Measurements from ENCODE around the gene PRRG2.

The PRRG2 gene

DNA sequence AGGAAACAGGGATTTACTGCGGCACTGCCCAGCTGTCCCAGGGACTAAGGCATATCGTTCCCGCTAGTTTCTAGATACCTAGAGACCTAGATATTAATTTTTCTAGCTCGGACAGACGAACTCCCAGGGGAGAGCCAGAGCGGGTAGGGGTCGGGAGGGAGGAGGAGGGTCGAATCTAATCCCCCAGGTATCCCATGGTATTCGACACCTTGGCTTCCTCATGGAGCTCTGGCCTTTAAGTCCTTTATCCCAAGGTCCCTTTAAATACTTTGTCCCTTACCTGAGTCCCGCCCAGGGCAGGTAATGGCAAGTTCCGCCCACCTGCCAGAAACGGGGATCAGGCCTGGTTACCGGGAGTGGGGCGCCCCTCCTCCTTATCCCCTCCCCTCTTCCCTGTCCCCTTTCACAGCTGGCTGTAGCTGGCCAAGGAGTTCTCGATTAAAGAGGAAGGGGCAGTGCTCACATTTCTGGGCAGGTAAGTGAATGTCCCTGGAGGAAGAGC, at the start of gene PRRG2:
Gene PRRG2 (plus strand): TSS at position 310 of the 502 bp plus-strand sequence. CDS start 1,904 bp downstream, outside the sequence.
- peaks cover 3% of the 10 kb centered on the region; the same call in 1 of the 2 replicates for H3K36me3 ChIP-seq (ENCODE audit: control insufficient read depth, insufficient read depth, low read length)
- H3K4me1 ChIP-seq (ENCODE audit: control insufficient read depth, insufficient read depth, low read length): peaks cover 24% of the 10 kb centered on the region; the same call in 1 of the 2 replicates
- H3K4me3 ChIP-seq (ENCODE audit: low read depth, low read length): peak within 1 kb of the TSS; percentile 93
- H3K27ac ChIP-seq (ENCODE audit: low read depth, low read length): peak within 1 kb of the TSS; percentile 26; the same call in 1 of the 2 replicates
- peak within 1 kb of the TSS; percentile 90 for H3K9ac ChIP-seq (ENCODE audit: low read length)
- H3K27me3 ChIP-seq (ENCODE audit: control insufficient read depth, insufficient read depth, low read length): no peaks in the 10 kb centered on the region
- no peaks in the 10 kb centered on the region for H3K9me3 ChIP-seq (ENCODE audit: control insufficient read depth, insufficient read depth, low read depth, low read length)

DNA sequence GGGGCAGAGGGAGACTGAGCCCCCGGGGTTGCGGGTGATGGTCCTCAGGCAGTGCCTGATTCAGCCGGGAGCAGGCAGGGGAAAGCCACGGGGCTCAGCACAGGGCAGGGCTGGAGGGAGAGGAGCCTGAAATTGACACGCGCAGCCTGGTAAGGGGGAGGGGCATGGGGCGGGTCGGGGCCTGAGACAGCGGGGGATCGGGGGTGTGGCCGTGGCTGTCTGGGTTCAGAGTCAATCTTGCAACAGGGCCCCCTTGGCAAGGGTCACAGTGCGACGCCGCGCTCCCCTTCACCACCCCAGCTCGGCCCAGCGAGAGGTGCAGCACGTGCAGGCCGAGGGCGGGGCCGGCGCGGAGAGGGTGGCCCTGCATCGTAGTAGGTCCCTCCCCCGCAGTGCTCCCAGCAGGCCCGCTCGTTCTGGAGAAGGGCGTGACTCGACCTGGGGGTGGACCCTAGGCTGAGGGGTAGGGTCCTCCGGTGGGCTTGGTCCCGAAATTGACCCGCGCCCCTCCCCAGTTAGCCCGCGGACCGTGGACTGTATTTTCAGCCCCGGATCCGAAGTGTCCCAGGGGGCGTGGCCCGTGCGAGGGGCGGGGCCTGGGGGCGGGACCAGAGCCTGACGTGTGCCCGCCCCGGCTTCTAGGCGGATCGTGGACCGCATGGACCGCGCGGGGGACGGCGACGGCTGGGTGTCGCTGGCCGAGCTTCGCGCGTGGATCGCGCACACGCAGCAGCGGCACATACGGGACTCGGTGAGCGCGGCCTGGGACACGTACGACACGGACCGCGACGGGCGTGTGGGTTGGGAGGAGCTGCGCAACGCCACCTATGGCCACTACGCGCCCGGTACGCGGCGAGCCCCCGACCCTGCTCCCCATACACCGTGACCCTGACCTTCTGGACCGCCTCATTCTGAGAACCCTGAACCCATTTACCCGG, 47.3 kb upstream of the PRRG2 start:
- H3K9ac ChIP-seq (ENCODE audit: low read length): peak overlapping the region; percentile 18
- H3K36me3 ChIP-seq (ENCODE audit: control insufficient read depth, insufficient read depth, low read length): peaks cover 8% of the 10 kb centered on the region; the same call in 1 of the 2 replicates
- H3K4me3 ChIP-seq (ENCODE audit: low read depth, low read length): peak overlapping the region; percentile 85
- H3K4me1 ChIP-seq (ENCODE audit: control insufficient read depth, insufficient read depth, low read length): peaks cover 14% of the 10 kb centered on the region; the same call in 1 of the 2 replicates
- no peaks in the 10 kb centered on the region for H3K9me3 ChIP-seq (ENCODE audit: control insufficient read depth, insufficient read depth, low read depth, low read length)
- no peak overlapping the region for H3K27ac ChIP-seq (ENCODE audit: low read depth, low read length)
- peaks cover 7% of the 10 kb centered on the region; the same call in 1 of the 2 replicates for H3K27me3 ChIP-seq (ENCODE audit: control insufficient read depth, insufficient read depth, low read length)

GRCh38 chr19:49534632-49535385, 46.3 kb upstream of the PRRG2 start:
- Histone ChIP-seq H3K36me3 (ENCODE audit: control insufficient read depth, insufficient read depth, low read length) (peaks cover 8% of the 10 kb centered on the region; the same call in 1 of the 2 replicates), H3K4me1 (ENCODE audit: control insufficient read depth, insufficient read depth, low read length) (peaks cover 14% of the 10 kb centered on the region; the same call in 1 of the 2 replicates), H3K9ac (ENCODE audit: low read length) (no peak overlapping the region), H3K9me3 (ENCODE audit: control insufficient read depth, insufficient read depth, low read depth, low read length) (no peaks in the 10 kb centered on the region), H3K4me3 (ENCODE audit: low read depth, low read length) (peak overlapping the region; percentile 85), H3K27me3 (ENCODE audit: control insufficient read depth, insufficient read depth, low read length) (peaks cover 7% of the 10 kb centered on the region; the same call in 1 of the 2 replicates), H3K27ac (ENCODE audit: low read depth, low read length) (no peak overlapping the region)

DNA sequence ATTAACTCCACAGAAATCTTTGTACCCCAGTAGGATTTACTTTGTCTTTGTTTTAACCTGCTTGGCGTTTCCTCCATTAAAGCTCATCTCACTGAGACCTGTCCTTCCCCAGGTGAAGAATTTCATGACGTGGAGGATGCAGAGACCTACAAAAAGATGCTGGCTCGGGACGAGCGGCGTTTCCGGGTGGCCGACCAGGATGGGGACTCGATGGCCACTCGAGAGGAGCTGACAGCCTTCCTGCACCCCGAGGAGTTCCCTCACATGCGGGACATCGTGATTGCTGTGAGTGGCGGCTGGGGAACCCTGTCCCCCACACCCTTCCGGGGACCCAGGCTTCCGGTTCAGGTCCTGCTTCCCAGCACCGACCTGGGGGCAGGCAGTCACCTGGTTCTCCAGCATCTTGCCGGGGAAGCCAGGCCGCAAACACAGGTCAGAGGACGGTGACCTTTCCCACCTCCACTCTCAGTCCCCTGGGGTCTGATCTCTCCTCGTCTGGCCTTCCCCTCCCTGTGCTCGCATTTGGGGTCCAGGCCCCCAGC, 44.1 kb upstream of the PRRG2 start:
- H3K4me1 ChIP-seq (ENCODE audit: control insufficient read depth, insufficient read depth, low read length): peaks cover 14% of the 10 kb centered on the region; the same call in 1 of the 2 replicates
- peaks cover 5% of the 10 kb centered on the region; the same call in 1 of the 2 replicates for H3K36me3 ChIP-seq (ENCODE audit: control insufficient read depth, insufficient read depth, low read length)
- H3K27me3 ChIP-seq (ENCODE audit: control insufficient read depth, insufficient read depth, low read length): peaks cover 7% of the 10 kb centered on the region; the same call in 1 of the 2 replicates
- H3K27ac ChIP-seq (ENCODE audit: low read depth, low read length): no peak overlapping the region
- H3K9me3 ChIP-seq (ENCODE audit: control insufficient read depth, insufficient read depth, low read depth, low read length): no peaks in the 10 kb centered on the region
- no peak overlapping the region for H3K4me3 ChIP-seq (ENCODE audit: low read depth, low read length)
- H3K9ac ChIP-seq (ENCODE audit: low read length): no peak overlapping the region

DNA sequence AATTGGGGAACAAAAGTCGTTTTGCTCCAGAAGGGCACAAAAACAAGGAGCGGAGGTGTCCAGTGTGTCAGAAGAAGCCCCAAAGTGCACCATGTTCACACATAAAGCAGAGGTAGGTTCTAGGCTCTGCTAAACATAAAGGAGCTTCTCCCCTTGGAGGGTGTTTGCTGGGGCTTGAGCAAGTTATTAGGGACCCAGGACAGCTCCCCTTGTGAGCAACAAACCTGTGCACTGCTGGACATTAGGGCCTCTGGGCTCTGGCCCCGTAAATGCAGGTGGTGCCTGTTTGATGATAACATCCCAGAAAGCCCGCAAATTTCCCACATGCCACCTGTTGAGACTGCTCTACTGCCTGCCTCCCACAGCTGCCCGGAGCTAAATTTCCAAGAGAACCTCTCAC, 42.5 kb upstream of the PRRG2 start:
- Histone ChIP-seq H3K27ac (ENCODE audit: low read depth, low read length) (no peak overlapping the region), H3K4me3 (ENCODE audit: low read depth, low read length) (no peak overlapping the region), H3K36me3 (ENCODE audit: control insufficient read depth, insufficient read depth, low read length) (peaks cover 5% of the 10 kb centered on the region; the same call in 1 of the 2 replicates), H3K9ac (ENCODE audit: low read length) (no peak overlapping the region), H3K27me3 (ENCODE audit: control insufficient read depth, insufficient read depth, low read length) (peaks cover 7% of the 10 kb centered on the region; the same call in 1 of the 2 replicates), H3K4me1 (ENCODE audit: control insufficient read depth, insufficient read depth, low read length) (peaks cover 6% of the 10 kb centered on the region; the same call in 1 of the 2 replicates), H3K9me3 (ENCODE audit: control insufficient read depth, insufficient read depth, low read depth, low read length) (no peaks in the 10 kb centered on the region)

DNA sequence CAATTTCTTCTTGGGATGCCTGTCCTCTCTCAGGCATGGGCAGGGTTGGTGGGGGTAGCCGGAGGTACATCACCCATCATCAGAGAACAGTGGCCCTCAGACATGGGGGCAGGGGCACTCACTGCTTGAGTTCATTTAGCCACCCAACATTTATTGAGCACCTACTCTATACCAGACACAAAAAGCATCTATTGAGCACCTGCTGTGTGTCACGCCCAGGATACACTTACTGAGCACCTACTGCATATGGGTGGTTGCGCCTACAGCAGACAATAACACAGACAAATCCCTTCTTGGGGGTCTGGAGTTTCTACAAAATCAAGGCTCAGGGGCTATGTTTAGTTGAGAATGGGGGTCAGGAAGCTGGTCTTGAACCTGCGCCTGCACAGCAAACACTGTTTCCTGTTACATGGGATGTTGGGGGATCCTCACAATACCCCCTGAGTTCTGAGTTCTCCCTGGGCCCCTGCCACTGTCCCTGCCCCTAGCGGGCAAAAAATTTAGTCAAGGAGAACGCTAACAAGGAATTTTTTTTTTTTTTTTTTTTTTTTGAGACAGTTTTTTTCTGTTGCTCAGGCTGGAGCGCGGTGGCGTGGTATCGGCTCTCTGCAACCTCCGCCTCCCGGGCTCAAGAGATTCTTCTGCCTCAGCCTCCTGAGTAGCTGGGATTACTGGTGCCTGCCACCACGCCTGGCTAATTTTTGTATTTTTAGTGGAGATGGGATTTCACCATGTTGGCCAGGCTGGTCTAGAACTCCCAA, 41.7 kb upstream of the PRRG2 start:
- Histone ChIP-seq H3K9me3 (ENCODE audit: control insufficient read depth, insufficient read depth, low read depth, low read length) (no peaks in the 10 kb centered on the region), H3K27me3 (ENCODE audit: control insufficient read depth, insufficient read depth, low read length) (peaks cover 4% of the 10 kb centered on the region; the same call in 1 of the 2 replicates), H3K4me1 (ENCODE audit: control insufficient read depth, insufficient read depth, low read length) (peaks cover 5% of the 10 kb centered on the region; the same call in 1 of the 2 replicates), H3K9ac (ENCODE audit: low read length) (no peak overlapping the region), H3K27ac (ENCODE audit: low read depth, low read length) (no peak overlapping the region), H3K4me3 (ENCODE audit: low read depth, low read length) (no peak overlapping the region), H3K36me3 (ENCODE audit: control insufficient read depth, insufficient read depth, low read length) (peaks cover 5% of the 10 kb centered on the region; the same call in 1 of the 2 replicates)

DNA sequence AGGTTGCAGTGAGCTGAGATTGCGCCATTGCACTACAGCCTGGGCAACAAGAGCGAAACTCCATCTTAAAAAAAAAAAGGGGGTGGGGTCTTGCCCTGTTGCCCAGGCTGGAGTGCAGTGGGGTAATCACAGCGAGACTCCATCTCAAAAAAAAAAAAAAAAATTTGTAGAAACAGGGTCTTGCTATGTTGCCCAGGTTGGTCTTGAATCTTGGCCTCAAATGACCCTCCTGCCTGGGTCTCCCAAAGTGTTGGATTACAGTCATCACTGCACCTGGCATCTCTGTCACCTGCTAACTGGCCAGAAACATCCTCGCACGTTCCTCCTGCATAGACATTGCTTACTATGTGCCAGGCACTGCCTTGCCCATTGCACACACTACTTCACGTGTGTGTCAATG, 39.2 kb upstream of the PRRG2 start:
- Histone ChIP-seq H3K36me3 (ENCODE audit: control insufficient read depth, insufficient read depth, low read length) (peaks cover 4% of the 10 kb centered on the region; the same call in 1 of the 2 replicates), H3K9ac (ENCODE audit: low read length) (no peak overlapping the region), H3K27ac (ENCODE audit: low read depth, low read length) (no peak overlapping the region), H3K9me3 (ENCODE audit: control insufficient read depth, insufficient read depth, low read depth, low read length) (no peaks in the 10 kb centered on the region), H3K4me1 (ENCODE audit: control insufficient read depth, insufficient read depth, low read length) (0 out of 2 replicates have a peak, but pooled peaks cover 3% of the 10 kb centered on the region), H3K4me3 (ENCODE audit: low read depth, low read length) (no peak overlapping the region), H3K27me3 (ENCODE audit: control insufficient read depth, insufficient read depth, low read length) (no peaks in the 10 kb centered on the region)

DNA sequence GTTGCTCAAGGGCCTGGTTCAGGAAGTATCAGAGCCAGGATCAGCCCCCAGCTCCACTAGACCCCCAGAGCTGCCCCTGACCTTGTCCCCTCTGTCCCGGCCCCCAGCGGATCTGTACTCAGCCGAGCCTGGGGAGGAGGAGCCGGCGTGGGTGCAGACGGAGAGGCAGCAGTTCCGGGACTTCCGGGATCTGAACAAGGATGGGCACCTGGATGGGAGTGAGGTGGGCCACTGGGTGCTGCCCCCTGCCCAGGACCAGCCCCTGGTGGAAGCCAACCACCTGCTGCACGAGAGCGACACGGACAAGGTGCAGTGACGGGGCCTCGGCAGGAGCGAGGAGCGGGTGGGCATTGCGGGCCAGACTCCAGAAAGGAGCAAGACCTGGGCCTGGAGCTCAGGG, 38.7 kb upstream of the PRRG2 start:
- no peaks in the 10 kb centered on the region for H3K36me3 ChIP-seq (ENCODE audit: control insufficient read depth, insufficient read depth, low read length)
- no peak overlapping the region for H3K9ac ChIP-seq (ENCODE audit: low read length)
- H3K4me3 ChIP-seq (ENCODE audit: low read depth, low read length): no peak overlapping the region

GRCh38 chr19:49543032-49543431, 38.1 kb upstream of the PRRG2 start:
- Histone ChIP-seq H3K36me3 (ENCODE audit: control insufficient read depth, insufficient read depth, low read length) (no peaks in the 10 kb centered on the region), H3K4me3 (ENCODE audit: low read depth, low read length) (no peak overlapping the region), H3K27ac (ENCODE audit: low read depth, low read length) (no peak overlapping the region), H3K9ac (ENCODE audit: low read length) (no peak overlapping the region), H3K27me3 (ENCODE audit: control insufficient read depth, insufficient read depth, low read length) (no peaks in the 10 kb centered on the region), H3K9me3 (ENCODE audit: control insufficient read depth, insufficient read depth, low read depth, low read length) (no peaks in the 10 kb centered on the region), H3K4me1 (ENCODE audit: control insufficient read depth, insufficient read depth, low read length) (0 out of 2 replicates have a peak, but pooled peaks cover 3% of the 10 kb centered on the region)

More for the DNA sequence above, 38.7 kb upstream of the PRRG2 start:
- Histone ChIP-seq H3K27ac (ENCODE audit: low read depth, low read length) (no peak overlapping the region), H3K9me3 (ENCODE audit: control insufficient read depth, insufficient read depth, low read depth, low read length) (no peaks in the 10 kb centered on the region), H3K27me3 (ENCODE audit: control insufficient read depth, insufficient read depth, low read length) (no peaks in the 10 kb centered on the region), H3K4me1 (ENCODE audit: control insufficient read depth, insufficient read depth, low read length) (0 out of 2 replicates have a peak, but pooled peaks cover 3% of the 10 kb centered on the region)

GRCh38 chr19:49544154-49544553, 37.0 kb upstream of the PRRG2 start:
- Histone ChIP-seq H3K36me3 (ENCODE audit: control insufficient read depth, insufficient read depth, low read length) (no peaks in the 10 kb centered on the region), H3K9me3 (ENCODE audit: control insufficient read depth, insufficient read depth, low read depth, low read length) (no peaks in the 10 kb centered on the region), H3K27me3 (ENCODE audit: control insufficient read depth, insufficient read depth, low read length) (no peaks in the 10 kb centered on the region), H3K4me3 (ENCODE audit: low read depth, low read length) (no peak overlapping the region), H3K9ac (ENCODE audit: low read length) (no peak overlapping the region), H3K27ac (ENCODE audit: low read depth, low read length) (no peak overlapping the region), H3K4me1 (ENCODE audit: control insufficient read depth, insufficient read depth, low read length) (0 out of 2 replicates have a peak, but pooled peaks cover 3% of the 10 kb centered on the region)
